Upper lobe of right lung (tissue), 1 donor: ENCODE results near the gene DUOXA2. TPM values are rescaled to one million over a fixed set of nuclear protein-coding genes. Genes with fewer than 3 reads are reported as not detected.
"Not testable (repeated sequence)": the region's sequence is repeated elsewhere in the genome, so short reads cannot be mapped to it uniquely, and the experiment has no call there.

Experiments used
- ATAC-seq: fragments of 200-7000 bp; cut with Tn5 transposase; one replicate; pipeline ENCODE4 v1.9.1; 2020; ENCODE audit warnings: mild to moderate bottlenecking, moderate library complexity
- DNase-seq: peaks from one replicate; pipeline ENCODE4 v3.0.0-alpha.2; 2020
- H3K27ac ChIP-seq: fragments of 200-600 bp; one replicate; pipeline ENCODE4 v1.8.0; 2022
- H3K27me3 ChIP-seq: fragments of 200-600 bp; one replicate; pipeline ENCODE4 v1.8.0; 2022; ENCODE audit warnings: mild to moderate bottlenecking
- H3K36me3 ChIP-seq: fragments of 200-600 bp; one replicate; pipeline ENCODE4 v1.8.0; 2022
- H3K4me1 ChIP-seq: fragments of 200-600 bp; one replicate; pipeline ENCODE4 v1.8.0; 2022
- H3K4me3 ChIP-seq: fragments of 200-600 bp; one replicate; pipeline ENCODE4 v1.8.0; 2022; ENCODE audit warnings: mild to moderate bottlenecking
- H3K9me3 ChIP-seq: fragments of 200-600 bp; one replicate; pipeline ENCODE4 v1.8.0; 2022
- CTCF ChIP-seq: fragments of 200-600 bp; IDR thresholded peaks from one replicate; pipeline ENCODE4 v1.8.0; 2022; ENCODE audit warnings: antibody characterized with exemption
- intact Hi-C: fragments of 100-400 bp; cut with DNase I; formaldehyde crosslinking; loops from one replicate; pipeline ENCODE4 v1.11.0; 2022
- total RNA-seq: library from RNA; stranded (reverse); fragmentation: NEBNext Ultra II Directional; extraction: Animal tissue kit (Norgen Biotek cat#: 25700); gene quantifications from one replicate; pipeline ENCODE4 v1.2.1, GENCODE V29; 2021
- donor health status: DM: no; HTN: yes; CAD: no; lungs with severe emphysema.

DUOXA2 gene
- total RNA-seq, 1 donor from 2014 or later, result not detected

DNA sequence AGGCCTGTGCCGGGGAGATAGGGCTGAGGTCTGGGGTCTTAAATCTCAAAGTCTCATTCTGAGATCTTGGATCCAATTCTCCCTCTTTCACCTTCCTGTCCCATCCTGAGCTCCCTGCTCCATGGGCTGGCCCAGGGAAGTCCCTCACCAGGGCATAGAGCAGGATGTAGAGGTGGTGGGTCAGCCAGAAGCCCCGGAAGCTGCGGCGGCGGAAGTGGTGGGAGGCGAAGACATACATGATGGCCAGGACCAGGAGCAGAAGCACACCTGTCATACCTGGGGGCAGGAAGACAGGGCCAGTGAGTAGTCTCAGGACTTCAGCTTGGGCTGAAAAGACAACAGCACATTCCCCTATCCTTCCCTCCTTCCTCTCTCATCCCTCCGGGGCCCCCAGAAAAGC is 16.7 kb upstream of the DUOXA2 start:
- Histone ChIP-seq H3K9me3 (no peaks in the 10 kb centered on the region), H3K27me3 (no peaks in the 10 kb centered on the region), H3K4me1 (no peaks in the 10 kb centered on the region), H3K27ac (no peak overlapping the region), H3K36me3 (no peaks in the 10 kb centered on the region), H3K4me3 (no peak overlapping the region)
- DNase-seq (peak; percentile 36), ATAC-seq (no peak)
- TF ChIP-seq CTCF, result no peak
- intact Hi-C loops, result no loop called here

DNA sequence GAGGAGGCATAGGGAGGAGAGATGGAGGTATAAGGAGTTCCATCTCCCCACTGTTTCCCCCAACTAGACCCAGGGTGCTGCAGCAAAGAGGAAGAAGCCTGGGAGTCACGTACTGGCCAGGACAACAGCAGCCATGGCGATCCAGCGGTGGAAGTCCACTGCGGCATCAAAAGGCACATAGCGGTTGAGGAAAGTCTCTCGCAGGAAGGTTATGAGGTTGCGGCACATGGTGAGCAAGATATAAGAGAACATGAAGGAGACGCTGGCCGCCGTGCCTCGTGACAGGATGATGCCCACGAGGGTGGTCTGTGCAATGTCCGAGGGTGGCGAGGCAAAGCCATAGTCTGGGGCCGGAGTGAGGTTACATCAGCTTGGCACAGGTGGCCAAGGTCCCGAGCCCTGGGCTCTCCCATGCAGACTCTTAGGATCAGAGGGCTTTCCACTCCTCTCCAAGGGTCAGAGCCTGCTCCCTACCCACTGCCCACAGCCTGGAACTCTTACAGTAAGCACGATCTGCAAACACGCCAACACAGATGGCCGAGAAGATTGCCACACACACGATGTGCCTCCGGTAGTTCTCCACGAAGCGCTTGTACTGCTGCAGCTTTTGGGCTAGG is 14.5 kb upstream of the DUOXA2 start:
- ATAC-seq (no peak), DNase-seq (peak; percentile 49)
- H3K4me1 ChIP-seq, result no peaks in the 10 kb centered on the region
- intact Hi-C loops, result no loop called here
- no peak for TF ChIP-seq CTCF
- H3K27ac ChIP-seq, result no peak overlapping the region
- H3K36me3 ChIP-seq, result no peaks in the 10 kb centered on the region
- H3K27me3 ChIP-seq, result no peaks in the 10 kb centered on the region
- H3K4me3 ChIP-seq, result no peak overlapping the region
- H3K9me3 ChIP-seq, result no peaks in the 10 kb centered on the region

GRCh38 chr15:45100884-45101625 is 13.1 kb upstream of the DUOXA2 start:
- H3K27ac ChIP-seq, result no peak overlapping the region
- no peak overlapping the region for H3K4me3 ChIP-seq
- ATAC-seq, result no peak
- H3K4me1 ChIP-seq, result no peaks in the 10 kb centered on the region
- no peak for TF ChIP-seq CTCF
- no peaks in the 10 kb centered on the region for H3K36me3 ChIP-seq
- no peaks in the 10 kb centered on the region for H3K27me3 ChIP-seq
- no peak for DNase-seq
- intact Hi-C loops, result no loop called here
- no peaks in the 10 kb centered on the region for H3K9me3 ChIP-seq

- no peak for TF ChIP-seq CTCF
- intact Hi-C loops, result no loop called here
- Histone ChIP-seq H3K4me1 (no peaks in the 10 kb centered on the region), H3K4me3 (no peak overlapping the region), H3K36me3 (no peaks in the 10 kb centered on the region), H3K9me3 (no peaks in the 10 kb centered on the region), H3K27ac (no peak overlapping the region), H3K27me3 (no peaks in the 10 kb centered on the region)
- ATAC-seq, result no peak
- DNase-seq, result no peak
Measured at GRCh38 chr15:45101749-45102148, 12.4 kb upstream of the DUOXA2 start.

- ATAC-seq (no peak), DNase-seq (no peak)
- Histone ChIP-seq H3K4me1 (no peaks in the 10 kb centered on the region), H3K36me3 (no peaks in the 10 kb centered on the region), H3K4me3 (no peak overlapping the region), H3K27ac (no peak overlapping the region), H3K9me3 (no peaks in the 10 kb centered on the region), H3K27me3 (no peaks in the 10 kb centered on the region)
- TF ChIP-seq CTCF, result no peak
- intact Hi-C loops, result no loop called here
Measured at GRCh38 chr15:45102226-45102625, 11.9 kb upstream of the DUOXA2 start.

- H3K27me3 ChIP-seq, intact Hi-C loops, H3K9me3 ChIP-seq, H3K4me3 ChIP-seq, H3K36me3 ChIP-seq, H3K4me1 ChIP-seq, ATAC-seq, H3K27ac ChIP-seq: not testable (repeated sequence)
- peak; percentile 46 for DNase-seq
Measured at GRCh38 chr15:45104170-45104569, 10.0 kb upstream of the DUOXA2 start.
